ENCODE data around the gene TMEM88.
"Not testable (repeated sequence)": the region's sequence is repeated elsewhere in the genome, so short reads cannot be mapped to it uniquely, and the experiment has no call there.

TMEM88 gene

GRCh38 chr17:7856011-7856810, 1.3 kb downstream of the TMEM88 start:
- peak; percentile 22 for DNase-seq (ENCODE audit: low read depth)

- peak; percentile 92 for DNase-seq (ENCODE audit: low read depth)
Measured at GRCh38 chr17:7856811-7857712, 2.2 kb downstream of the TMEM88 start, which contains the start of gene NAA38. Gene NAA38 (minus strand): TSS chr17:7857559. CDS start chr17:7857463, 96 bp downstream.

- DNase-seq (ENCODE audit: low read depth) = peak; percentile 86
Measured at GRCh38 chr17:7857713-7858521, 3.1 kb downstream of the TMEM88 start, which contains the start of gene CYB5D1. Gene CYB5D1 (plus strand): TSS chr17:7858003. CDS start chr17:7858135, 132 bp downstream.

- DNase-seq (ENCODE audit: low read depth) = no peak
Measured at GRCh38 chr17:7858522-7858810, 3.6 kb downstream of the TMEM88 start.

- no peak for DNase-seq (ENCODE audit: low read depth)
Measured at GRCh38 chr17:7859028-7859427, 4.2 kb downstream of the TMEM88 start.

GRCh38 chr17:7862692-7863437, 8.0 kb downstream of the TMEM88 start:
- DNase-seq (ENCODE audit: low read depth) = peak; percentile 35

- not testable (repeated sequence) for DNase-seq (ENCODE audit: low read depth)
Measured at GRCh38 chr17:7864384-7864783, 9.5 kb downstream of the TMEM88 start.

- DNase-seq (ENCODE audit: low read depth) = no peak
Measured at GRCh38 chr17:7864995-7865650, 10.3 kb downstream of the TMEM88 start.

GRCh38 chr17:7867881-7868329, 13.0 kb downstream of the TMEM88 start:
- no peak for DNase-seq (ENCODE audit: low read depth)

- DNase-seq (ENCODE audit: low read depth) = no peak
Measured at GRCh38 chr17:7873051-7873450, 18.2 kb downstream of the TMEM88 start.

- DNase-seq (ENCODE audit: low read depth) = no peak
Measured at GRCh38 chr17:7875804-7876370, 21.0 kb downstream of the TMEM88 start.

GRCh38 chr17:7878234-7878633, 23.4 kb downstream of the TMEM88 start:
- no peak for DNase-seq (ENCODE audit: low read depth)

GRCh38 chr17:7880076-7880868, 25.4 kb downstream of the TMEM88 start:
- DNase-seq (ENCODE audit: low read depth) = no peak

- no peak for DNase-seq (ENCODE audit: low read depth)
Measured at GRCh38 chr17:7881276-7882054, 26.6 kb downstream of the TMEM88 start.

- DNase-seq (ENCODE audit: low read depth) = no peak
Measured at GRCh38 chr17:7882068-7882467, 27.2 kb downstream of the TMEM88 start.

GRCh38 chr17:7882629-7883028, 27.8 kb downstream of the TMEM88 start:
- no peak for DNase-seq (ENCODE audit: low read depth)

GRCh38 chr17:7883781-7884386, 29.0 kb downstream of the TMEM88 start:
- DNase-seq (ENCODE audit: low read depth) = peak; percentile 27

Data from activated T-cell treated with anti-CD3 and anti-CD28 coated beads for 24 hours (primary cell).